DOHH2 (cell line): ENCODE results near the gene EPHA2.

Source experiments
- EZH2phosphoT487 ChIP-seq: fragments of 200-600 bp; sonication (generic); IDR thresholded peaks from 2 replicates; pipeline ENCODE4 v1.6.1; 2017; ENCODE audit warnings: borderline replicate concordance, mild to moderate bottlenecking, antibody characterized with exemption, low read length, moderate library complexity, mixed read lengths
- TF ChIP-seq, protein P1 (sequence below): fragments of 200-600 bp; sonication (generic); IDR thresholded peaks from one replicate; pipeline ENCODE4 v1.5.1; 2014; ENCODE audit warnings: antibody characterized with exemption, mild to moderate bottlenecking, low read depth, low read length; ENCODE audit not compliant: poor library complexity, severe bottlenecking

DNA sequence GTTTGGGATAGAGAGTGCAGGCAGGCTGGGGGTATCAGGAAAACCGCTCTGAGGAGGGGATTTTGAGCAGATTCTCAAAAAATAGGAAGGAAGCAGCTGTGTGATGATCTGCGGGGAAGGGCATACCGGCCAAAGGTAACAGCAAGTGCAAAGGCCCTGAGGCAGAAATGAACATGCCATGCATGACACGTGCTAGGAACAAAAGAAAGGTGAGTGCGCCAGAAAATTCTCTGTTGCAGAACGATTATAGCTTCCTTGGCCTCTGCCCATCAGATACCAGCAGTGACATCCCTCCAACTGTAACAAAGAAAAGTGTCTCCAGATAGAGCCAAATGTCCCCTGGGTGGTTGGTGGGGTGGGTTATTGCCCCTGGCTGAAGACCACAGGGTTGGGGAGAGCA, 45.4 kb downstream of the EPHA2 start:
- TF ChIP-seq, protein P1, sequence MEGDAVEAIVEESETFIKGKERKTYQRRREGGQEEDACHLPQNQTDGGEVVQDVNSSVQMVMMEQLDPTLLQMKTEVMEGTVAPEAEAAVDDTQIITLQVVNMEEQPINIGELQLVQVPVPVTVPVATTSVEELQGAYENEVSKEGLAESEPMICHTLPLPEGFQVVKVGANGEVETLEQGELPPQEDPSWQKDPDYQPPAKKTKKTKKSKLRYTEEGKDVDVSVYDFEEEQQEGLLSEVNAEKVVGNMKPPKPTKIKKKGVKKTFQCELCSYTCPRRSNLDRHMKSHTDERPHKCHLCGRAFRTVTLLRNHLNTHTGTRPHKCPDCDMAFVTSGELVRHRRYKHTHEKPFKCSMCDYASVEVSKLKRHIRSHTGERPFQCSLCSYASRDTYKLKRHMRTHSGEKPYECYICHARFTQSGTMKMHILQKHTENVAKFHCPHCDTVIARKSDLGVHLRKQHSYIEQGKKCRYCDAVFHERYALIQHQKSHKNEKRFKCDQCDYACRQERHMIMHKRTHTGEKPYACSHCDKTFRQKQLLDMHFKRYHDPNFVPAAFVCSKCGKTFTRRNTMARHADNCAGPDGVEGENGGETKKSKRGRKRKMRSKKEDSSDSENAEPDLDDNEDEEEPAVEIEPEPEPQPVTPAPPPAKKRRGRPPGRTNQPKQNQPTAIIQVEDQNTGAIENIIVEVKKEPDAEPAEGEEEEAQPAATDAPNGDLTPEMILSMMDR = no peak
- TF ChIP-seq EZH2phosphoT487 = no peak
